ENCODE measurements around the gene OR6N1.

The OR6N1 gene

GRCh38 chr1:158735848-158736247 lies 36.1 kb downstream of the OR6N1 start:
- no peak for DNase-seq

DNA sequence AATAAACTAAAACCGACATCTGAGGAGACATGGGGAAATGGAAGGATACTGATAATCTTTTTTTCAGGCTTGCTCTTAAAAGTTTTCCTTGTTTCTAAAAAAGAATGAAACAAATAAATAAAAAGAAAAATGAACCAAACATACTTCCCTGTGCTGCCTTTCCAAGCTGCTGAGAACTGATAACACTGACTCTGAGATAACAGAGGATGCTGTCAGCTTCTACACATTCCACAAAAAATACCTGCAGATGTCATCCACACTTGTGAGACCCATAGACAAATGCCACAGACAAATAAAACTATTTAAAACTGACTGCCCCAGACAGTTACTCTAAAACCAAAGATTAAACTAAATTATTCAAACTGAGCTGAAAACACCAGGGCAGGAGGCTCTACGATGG lies 39.5 kb downstream of the OR6N1 start:
- DNase-seq, result no peak

GRCh38 chr1:158731707-158732106 lies 40.3 kb downstream of the OR6N1 start:
- no peak for DNase-seq

DNA sequence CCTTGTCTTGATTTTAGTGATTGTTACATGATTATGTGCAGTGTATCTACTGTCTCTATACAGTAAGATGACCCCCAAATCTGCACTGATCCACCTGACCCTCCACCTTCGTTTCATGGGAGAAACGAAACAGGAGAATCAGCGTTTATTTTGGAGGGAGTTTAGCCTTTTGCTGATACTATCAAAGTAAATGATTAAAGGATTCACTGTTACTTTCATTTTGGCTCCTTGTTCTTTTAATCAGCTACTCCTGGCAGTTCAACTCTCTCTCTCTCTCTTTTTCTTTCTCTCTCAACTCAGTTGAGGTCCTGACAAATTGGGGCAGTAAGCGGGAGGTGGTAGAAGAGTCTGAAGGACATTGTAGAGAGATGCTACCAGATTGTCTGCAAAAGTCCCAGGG lies 41.5 kb downstream of the OR6N1 start:
- no peak for DNase-seq

DNA sequence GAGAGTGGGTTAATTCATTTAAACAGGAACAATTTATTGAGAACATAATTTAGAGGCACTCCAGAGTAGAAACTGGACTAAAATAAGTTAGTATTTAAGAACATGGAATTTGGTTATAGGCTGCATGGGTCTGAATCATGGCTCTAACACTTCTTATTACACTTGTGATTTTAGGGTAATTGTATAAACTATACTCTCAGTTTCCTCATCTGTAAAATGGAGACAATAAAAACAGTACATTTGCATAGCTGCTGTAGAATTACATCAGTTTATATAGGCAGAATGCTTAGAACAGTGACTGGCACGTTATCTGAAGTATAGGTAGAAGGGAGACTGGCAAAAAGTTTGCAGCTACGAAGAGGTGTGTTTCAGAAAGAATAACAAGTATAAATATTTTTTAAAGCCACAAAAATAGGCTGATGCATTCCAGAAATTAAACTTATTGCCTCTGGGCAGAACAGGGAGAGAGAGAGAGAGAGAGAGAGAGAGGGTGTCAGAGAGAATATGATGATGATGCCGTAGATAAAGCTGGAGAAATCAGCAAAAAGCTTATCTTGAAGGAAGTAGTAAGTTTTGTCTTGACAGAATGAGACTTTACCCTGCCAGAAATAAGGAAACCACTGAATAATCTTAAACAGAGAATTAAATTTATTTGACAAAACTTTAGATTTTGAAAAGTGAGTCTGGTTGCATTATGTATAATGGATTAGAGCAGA lies 43.3 kb downstream of the OR6N1 start:
- DNase-seq, result no peak

GRCh38 chr1:158724442-158724841 lies 47.6 kb downstream of the OR6N1 start:
- no peak for DNase-seq

DNA sequence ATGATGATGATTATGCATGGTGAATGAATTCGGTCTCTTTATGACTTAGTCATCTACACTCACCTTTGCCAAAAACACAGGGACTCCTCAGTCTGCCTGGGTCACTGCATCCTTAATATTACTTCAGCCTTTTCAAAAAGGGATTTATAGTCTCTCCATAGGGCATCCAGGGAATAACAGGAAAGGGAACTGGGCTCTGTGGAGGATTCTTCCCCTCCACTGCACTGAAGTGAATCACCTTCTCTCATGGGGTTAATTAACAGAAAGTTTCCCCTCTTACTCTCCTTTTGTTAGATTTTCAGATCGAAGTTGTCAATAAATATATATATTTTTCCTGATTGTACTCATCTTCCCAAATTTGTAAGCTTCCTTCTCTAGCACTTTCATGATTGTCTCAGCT lies 51.4 kb downstream of the OR6N1 start, which contains the start of gene OR6K3:
Gene OR6K3 (minus strand): TSS at position 101 of the 400 bp plus-strand sequence. CDS start 2,605 bp downstream, outside the sequence.
- no peak for DNase-seq

DNA sequence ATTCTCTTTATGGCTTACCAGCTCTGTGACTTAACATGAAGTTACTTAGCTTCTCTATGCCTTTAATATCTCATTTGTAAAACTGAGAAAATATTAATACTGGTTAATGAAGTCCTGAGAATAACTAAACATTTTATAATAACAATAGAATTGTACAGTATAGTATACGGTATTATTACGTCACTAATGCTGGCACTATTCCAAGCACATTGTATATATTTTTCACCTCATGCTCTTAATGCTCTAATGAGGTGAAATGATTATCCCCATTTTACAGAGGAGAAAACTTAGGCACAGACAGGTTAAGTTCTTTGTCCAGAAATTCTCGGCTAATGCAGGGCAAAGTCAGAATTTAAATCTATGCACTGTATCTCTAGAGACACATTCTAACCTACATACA lies 52.3 kb downstream of the OR6N1 start:
- no peak for DNase-seq

GRCh38 chr1:158717344-158717743 lies 54.7 kb downstream of the OR6N1 start:
- no peak for DNase-seq

GRCh38 chr1:158716335-158716734 lies 55.7 kb downstream of the OR6N1 start:
- DNase-seq, result no peak

- DNase-seq, result no peak
Observed at GRCh38 chr1:158714754-158715153, 57.2 kb downstream of the OR6N1 start.
